Measurements from ENCODE around the gene KCNG2.

The KCNG2 gene

GRCh38 chr18:79912409-79912991 lies 114.8 kb downstream of the KCNG2 start:
- ATAC-seq: no peak

- no peak for ATAC-seq
These were observed 115.5 kb downstream of the KCNG2 start for GRCh38 chr18:79912994-79913831.

- no peak for ATAC-seq
These were observed 116.9 kb downstream of the KCNG2 start for GRCh38 chr18:79914614-79915160.

- no peak for ATAC-seq
These were observed 117.7 kb downstream of the KCNG2 start for GRCh38 chr18:79915161-79916127.

GRCh38 chr18:79916128-79916494 lies 118.4 kb downstream of the KCNG2 start:
- no peak for ATAC-seq

- ATAC-seq: no peak
These were observed 118.9 kb downstream of the KCNG2 start for GRCh38 chr18:79916546-79917168.

- no peak for ATAC-seq
These were observed 119.6 kb downstream of the KCNG2 start for GRCh38 chr18:79917169-79917852.

GRCh38 chr18:79917853-79918614 lies 120.3 kb downstream of the KCNG2 start:
- no peak for ATAC-seq

GRCh38 chr18:79918615-79919011 lies 120.9 kb downstream of the KCNG2 start:
- no peak for ATAC-seq

GRCh38 chr18:79919089-79919488 lies 121.4 kb downstream of the KCNG2 start:
- ATAC-seq: no peak

- no peak for ATAC-seq
These were observed 124.5 kb downstream of the KCNG2 start for GRCh38 chr18:79921984-79922965.

GRCh38 chr18:79922971-79923411 lies 125.3 kb downstream of the KCNG2 start:
- no peak for ATAC-seq

GRCh38 chr18:79923896-79924585 lies 126.3 kb downstream of the KCNG2 start:
- ATAC-seq: no peak

GRCh38 chr18:79924814-79925731 lies 127.3 kb downstream of the KCNG2 start:
- no peak for ATAC-seq

GRCh38 chr18:79926306-79926705 lies 128.6 kb downstream of the KCNG2 start:
- ATAC-seq: no peak

- ATAC-seq: no peak
These were observed 129.2 kb downstream of the KCNG2 start for GRCh38 chr18:79926715-79927606.

All from activated CD4-positive, CD25-positive, alpha-beta regulatory T cell treated with anti-CD3 and anti-CD28 coated beads, Interleukin-2, amount 50 U/mL, for 24 hours (primary cell).